HG03280 (cell line): Measurements from ENCODE around the gene MDN1.
"Not testable (repeated sequence)": the region's sequence is repeated elsewhere in the genome, so short reads cannot be mapped to it uniquely, and the experiment has no call there.

Experiments used
- ATAC-seq: cut with Tn5 transposase; IDR thresholded peaks from one replicate; pipeline ENCODE4 v1.9.1; 2021; ENCODE audit warnings: mild to moderate bottlenecking, moderate library complexity; ENCODE audit not compliant: unreplicated experiment

Gene MDN1

GRCh38 chr6:89817481-89817880 is 2.1 kb downstream of the MDN1 start:
- ATAC-seq = no peak

GRCh38 chr6:89813422-89813821 is 6.2 kb downstream of the MDN1 start:
- not testable (repeated sequence) for ATAC-seq

- no peak for ATAC-seq
Measured at GRCh38 chr6:89807581-89807980, 12.0 kb downstream of the MDN1 start.

- no peak for ATAC-seq
Measured at GRCh38 chr6:89805814-89806371, 13.7 kb downstream of the MDN1 start.

GRCh38 chr6:89803271-89803670 is 16.3 kb downstream of the MDN1 start:
- no peak for ATAC-seq

GRCh38 chr6:89799756-89800155 is 19.8 kb downstream of the MDN1 start:
- ATAC-seq = no peak

GRCh38 chr6:89799096-89799495 is 20.5 kb downstream of the MDN1 start:
- no peak for ATAC-seq

GRCh38 chr6:89797317-89797716 is 22.3 kb downstream of the MDN1 start:
- ATAC-seq = no peak

- no peak for ATAC-seq
Measured at GRCh38 chr6:89794324-89794723, 25.3 kb downstream of the MDN1 start.

- no peak for ATAC-seq
Measured at GRCh38 chr6:89793586-89793985, 26.0 kb downstream of the MDN1 start.

GRCh38 chr6:89792881-89793280 is 26.7 kb downstream of the MDN1 start:
- ATAC-seq = peak; percentile 76

GRCh38 chr6:89790403-89790802 is 29.2 kb downstream of the MDN1 start:
- no peak for ATAC-seq

GRCh38 chr6:89789980-89790379 is 29.6 kb downstream of the MDN1 start:
- no peak for ATAC-seq

GRCh38 chr6:89787660-89788328 is 31.8 kb downstream of the MDN1 start:
- ATAC-seq = no peak

- ATAC-seq = no peak
Measured at GRCh38 chr6:89786970-89787369, 32.6 kb downstream of the MDN1 start.

GRCh38 chr6:89784838-89785237 is 34.8 kb downstream of the MDN1 start:
- no peak for ATAC-seq

GRCh38 chr6:89783293-89783692 is 36.3 kb downstream of the MDN1 start:
- ATAC-seq = not testable (repeated sequence)

GRCh38 chr6:89782222-89782621 is 37.4 kb downstream of the MDN1 start:
- ATAC-seq = no peak

GRCh38 chr6:89781070-89782034 is 38.2 kb downstream of the MDN1 start:
- no peak for ATAC-seq

GRCh38 chr6:89777455-89777854 is 42.1 kb downstream of the MDN1 start:
- ATAC-seq = no peak

GRCh38 chr6:89776583-89777233 is 42.9 kb downstream of the MDN1 start:
- ATAC-seq = no peak
